Mucosa of rectum (tissue), 2 donors: Measurements from ENCODE around the gene CXCL3.

ENCODE experiments used
- H3K27ac ChIP-seq, 2 donors: one replicate each; pipeline ENCODE4 v1.7.0; 2013; ENCODE audit warnings: inconsistent platforms in 2 of 2, low read depth in 2 of 2, low read length in 2 of 2
- H3K27me3 ChIP-seq, 2 donors: one replicate each; pipeline ENCODE4 v1.7.0; 2013; ENCODE audit warnings: low read length in 2 of 2; ENCODE audit not compliant: control insufficient read depth in 2 of 2, insufficient read depth in 2 of 2
- H3K36me3 ChIP-seq, 2 donors: one replicate each; pipeline ENCODE4 v1.7.0; 2013; ENCODE audit warnings: low read length in 2 of 2; ENCODE audit not compliant: control insufficient read depth in 2 of 2, insufficient read depth in 2 of 2
- H3K4me1 ChIP-seq, 2 donors: one replicate each; pipeline ENCODE4 v1.7.0; 2013; ENCODE audit warnings: low read length in 2 of 2, mild to moderate bottlenecking in 1 of 2; ENCODE audit not compliant: control insufficient read depth in 2 of 2, insufficient read depth in 2 of 2
- H3K4me3 ChIP-seq, 2 donors: one replicate each; pipeline ENCODE4 v1.7.0; 2013; ENCODE audit warnings: low read length in 2 of 2
- H3K9ac ChIP-seq, 2 donors: one replicate each; pipeline ENCODE4 v1.7.0; 2013; ENCODE audit warnings: low read length in 2 of 2, low read depth in 1 of 2, mild to moderate bottlenecking in 1 of 2
- H3K9me3 ChIP-seq, 2 donors: one replicate each; pipeline ENCODE4 v1.7.0; 2013; ENCODE audit warnings: low read length in 2 of 2; ENCODE audit not compliant: control insufficient read depth in 2 of 2
- donor health status: healthy.
- donor health status: Normal muscosa, but diverticular disease.

The CXCL3 gene

GRCh38 chr4:74067586-74067985 is 29.1 kb upstream of the CXCL3 start:
- Histone ChIP-seq H3K27me3 (no peaks in the 10 kb centered on the region), H3K9me3 (no peaks in the 10 kb centered on the region), H3K4me1 (peaks cover 2 to 3% of the 10 kb centered on the region in 2 donors), H3K36me3 (no peaks in the 10 kb centered on the region), H3K9ac (no peak overlapping the region), H3K27ac (no peak overlapping the region), H3K4me3 (no peak overlapping the region)

GRCh38 chr4:74066232-74066631 is 27.7 kb upstream of the CXCL3 start:
- peaks cover 3 to 5% of the 10 kb centered on the region in 2 donors for H3K4me1 ChIP-seq
- H3K4me3 ChIP-seq: no peak overlapping the region
- no peak overlapping the region for H3K9ac ChIP-seq
- no peaks in the 10 kb centered on the region for H3K9me3 ChIP-seq
- no peaks in the 10 kb centered on the region for H3K27me3 ChIP-seq
- no peaks in the 10 kb centered on the region for H3K36me3 ChIP-seq
- no peak overlapping the region for H3K27ac ChIP-seq

GRCh38 chr4:74065115-74065642 is 26.7 kb upstream of the CXCL3 start:
- Histone ChIP-seq H3K4me3 (no peak overlapping the region), H3K36me3 (no peaks in the 10 kb centered on the region), H3K27ac (no peak overlapping the region), H3K27me3 (no peaks in the 10 kb centered on the region), H3K9me3 (no peaks in the 10 kb centered on the region), H3K4me1 (peaks cover 3 to 5% of the 10 kb centered on the region in 2 donors), H3K9ac (no peak overlapping the region)

GRCh38 chr4:74063859-74064258 is 25.4 kb upstream of the CXCL3 start:
- Histone ChIP-seq H3K36me3 (no peaks in the 10 kb centered on the region), H3K27me3 (no peaks in the 10 kb centered on the region), H3K9ac (no peak overlapping the region), H3K27ac (no peak overlapping the region), H3K4me3 (no peak overlapping the region), H3K9me3 (no peaks in the 10 kb centered on the region), H3K4me1 (peaks cover 3 to 5% of the 10 kb centered on the region in 2 donors)

- Histone ChIP-seq H3K4me3 (no peak overlapping the region), H3K9ac (no peak overlapping the region), H3K9me3 (no peaks in the 10 kb centered on the region), H3K27me3 (no peaks in the 10 kb centered on the region), H3K36me3 (no peaks in the 10 kb centered on the region), H3K4me1 (peaks cover 3 to 5% of the 10 kb centered on the region in 2 donors), H3K27ac (no peak overlapping the region)
Observed at GRCh38 chr4:74062953-74063352, 24.5 kb upstream of the CXCL3 start.

GRCh38 chr4:74061430-74061829 is 22.9 kb upstream of the CXCL3 start:
- Histone ChIP-seq H3K4me1 (peaks cover 3 to 5% of the 10 kb centered on the region in 2 donors), H3K27me3 (no peaks in the 10 kb centered on the region), H3K9ac (no peak overlapping the region), H3K36me3 (no peaks in the 10 kb centered on the region), H3K27ac (no peak overlapping the region), H3K4me3 (no peak overlapping the region), H3K9me3 (no peaks in the 10 kb centered on the region)

GRCh38 chr4:74059161-74059829 is 20.8 kb upstream of the CXCL3 start:
- Histone ChIP-seq H3K4me1 (peaks cover 3 to 5% of the 10 kb centered on the region in 2 donors), H3K27me3 (no peaks in the 10 kb centered on the region), H3K27ac (no peak overlapping the region), H3K36me3 (no peaks in the 10 kb centered on the region), H3K4me3 (no peak overlapping the region), H3K9ac (no peak overlapping the region), H3K9me3 (no peaks in the 10 kb centered on the region)

GRCh38 chr4:74058048-74058651 is 19.7 kb upstream of the CXCL3 start:
- Histone ChIP-seq H3K4me1 (peaks cover 0 to 5% of the 10 kb centered on the region in 2 donors), H3K27ac (no peak overlapping the region), H3K36me3 (no peaks in the 10 kb centered on the region), H3K9me3 (no peaks in the 10 kb centered on the region), H3K27me3 (no peaks in the 10 kb centered on the region), H3K9ac (no peak overlapping the region), H3K4me3 (no peak overlapping the region)

- no peaks in the 10 kb centered on the region for H3K27me3 ChIP-seq
- H3K9ac ChIP-seq: no peak overlapping the region
- peaks cover 0 to 3% of the 10 kb centered on the region in 2 donors for H3K4me1 ChIP-seq
- no peak overlapping the region for H3K4me3 ChIP-seq
- H3K27ac ChIP-seq: no peak overlapping the region
- no peaks in the 10 kb centered on the region for H3K9me3 ChIP-seq
- H3K36me3 ChIP-seq: no peaks in the 10 kb centered on the region
Observed at GRCh38 chr4:74057588-74057987, 19.1 kb upstream of the CXCL3 start.

GRCh38 chr4:74056858-74057562 is 18.5 kb upstream of the CXCL3 start:
- Histone ChIP-seq H3K9me3 (no peaks in the 10 kb centered on the region), H3K9ac (no peak overlapping the region), H3K27ac (no peak overlapping the region), H3K4me1 (no peaks in the 10 kb centered on the region), H3K4me3 (no peak overlapping the region), H3K27me3 (no peaks in the 10 kb centered on the region), H3K36me3 (no peaks in the 10 kb centered on the region)
